Keratinocyte (primary cell): ENCODE data around the gene GLT8D2. TPM values are rescaled to one million over a fixed set of nuclear protein-coding genes. Genes with fewer than 3 reads are reported as not detected.

ENCODE experiments used
- DNase-seq: peaks from one replicate; pipeline ENCODE4 v3.0.0-alpha.2; 2011; ENCODE audit warnings: low read depth, missing footprints, low spot score
- FAIRE-seq: peaks from 2 replicates; lab custom pipeline; 2011; peaks lifted over from hg19 to GRCh38; lab: Jason Lieb, UNC
- H2AFZ ChIP-seq: 2 replicates; pipeline ENCODE4 v1.6.0; 2012; ENCODE audit warnings: low read length, control low read depth, inconsistent platforms; ENCODE audit not compliant: control insufficient read depth
- H3K27ac ChIP-seq: 2 replicates; pipeline ENCODE4 v1.5.1; 2011; ENCODE audit warnings: low read length; ENCODE audit not compliant: control insufficient read depth, insufficient read depth
- H3K27me3 ChIP-seq: 3 replicates; pipeline ENCODE4 v1.6.0; 2011; ENCODE audit warnings: low read length; ENCODE audit not compliant: control insufficient read depth, insufficient read depth; ENCODE audit errors: extremely low read depth
- H3K36me3 ChIP-seq, 2 experiments: 2 replicates in 1 of 2; 3 replicates in 1 of 2; pipeline ENCODE4 v1.5.1; 2011; ENCODE audit warnings: low read length in 2 of 2, mild to moderate bottlenecking in 1 of 2; ENCODE audit not compliant: control insufficient read depth in 2 of 2, insufficient read depth in 2 of 2; ENCODE audit errors: extremely low read depth in 1 of 2
- H3K4me1 ChIP-seq: 3 replicates; pipeline ENCODE4 v1.5.1; 2011; ENCODE audit warnings: low read length; ENCODE audit not compliant: control insufficient read depth, insufficient read depth; ENCODE audit errors: extremely low read depth
- H3K4me2 ChIP-seq: 3 replicates; pipeline ENCODE4 v1.6.0; 2011; ENCODE audit warnings: low read depth, low read length; ENCODE audit not compliant: control insufficient read depth, insufficient read depth; ENCODE audit errors: extremely low read depth
- H3K4me3 ChIP-seq, 3 experiments: fragments of 200-600 bp in 1 of 3; sonication (generic) in 1 of 3; 2 replicates in 2 of 3; 3 replicates in 1 of 3; pipeline ENCODE4 v1.5.1; 2011 to 2016; ENCODE audit warnings: low read length in 3 of 3, mild to moderate bottlenecking in 3 of 3, control low read depth in 2 of 3, inconsistent platforms in 1 of 3, low read depth in 1 of 3, mixed read lengths in 1 of 3, mixed run types in 1 of 3, moderate library complexity in 1 of 3; ENCODE audit not compliant: control insufficient read depth in 2 of 3, insufficient read depth in 2 of 3; ENCODE audit errors: extremely low read depth in 1 of 3
- H3K79me2 ChIP-seq: 2 replicates; pipeline ENCODE4 v1.6.0; 2012; ENCODE audit warnings: low read length; ENCODE audit not compliant: control insufficient read depth, insufficient read depth
- H3K9ac ChIP-seq: 3 replicates; pipeline ENCODE4 v1.6.0; 2011; ENCODE audit warnings: low read length; ENCODE audit not compliant: control insufficient read depth, insufficient read depth; ENCODE audit errors: extremely low read depth
- H3K9me1 ChIP-seq: 3 replicates; pipeline ENCODE4 v1.6.0; 2011; ENCODE audit warnings: low read length; ENCODE audit not compliant: control insufficient read depth, insufficient read depth; ENCODE audit errors: extremely low read depth
- H3K9me3 ChIP-seq: 2 replicates; pipeline ENCODE4 v1.5.1; 2012; ENCODE audit warnings: low read depth, low read length; ENCODE audit not compliant: control insufficient read depth
- H4K20me1 ChIP-seq: 3 replicates; pipeline ENCODE4 v1.6.0; 2011; ENCODE audit warnings: low read length; ENCODE audit not compliant: control insufficient read depth, insufficient read depth; ENCODE audit errors: extremely low read depth
- EZH2 ChIP-seq: IDR thresholded peaks from one replicate; pipeline ENCODE4 v1.6.1; 2012; ENCODE audit warnings: inconsistent platforms, mild to moderate bottlenecking, low read length, moderate library complexity
- dilution Hi-C: fragments of 300-500 bp; cut with MboI; formaldehyde crosslinking; loops from one replicate; pipeline ENCODE4 v1.7.0; 2020; ENCODE audit warnings: low sequenced_read_pairs; ENCODE audit not compliant: extremely low pct_ligation_motif_present
- polyA plus RNA-seq, 5 experiments: library from polyadenylated mRNA; depleted of rRNA in 3 of 5; stranded (reverse) in 3 of 5; stranded (forward) in 1 of 5; unstranded in 1 of 5; fragments of >200 nt; gene quantifications; 1 replicate in 1 of 5; 2 replicates in 3 of 5; 3 replicates in 1 of 5; pipeline versions ENCODE4 v1.2.1 to v1.2.3, GENCODE V29; 2011 to 2012; ENCODE audit warnings: missing spikeins in 2 of 5, low read depth in 1 of 5, low replicate concordance in 1 of 5
- TF ChIP-seq, protein P1 (sequence below), 3 experiments: IDR thresholded peaks in 1 of 3; conservative IDR thresholded peaks in 1 of 3; optimal IDR thresholded peaks in 1 of 3; 2 replicates in 2 of 3; 3 replicates in 1 of 3; pipeline versions ENCODE3 to v1.5.1; 2011; ENCODE audit warnings: low read length in 3 of 3, mild to moderate bottlenecking in 3 of 3, moderate library complexity in 2 of 3, control low read depth in 1 of 3, inconsistent platforms in 1 of 3; ENCODE audit not compliant: insufficient read depth in 2 of 3; ENCODE audit errors: extremely low read depth in 1 of 3

Gene GLT8D2
- polyA plus RNA-seq, 1 donor (not counting 4 experiments of a cell fraction or from before 2014, with no cell fraction given): 1.4 TPM

DNA sequence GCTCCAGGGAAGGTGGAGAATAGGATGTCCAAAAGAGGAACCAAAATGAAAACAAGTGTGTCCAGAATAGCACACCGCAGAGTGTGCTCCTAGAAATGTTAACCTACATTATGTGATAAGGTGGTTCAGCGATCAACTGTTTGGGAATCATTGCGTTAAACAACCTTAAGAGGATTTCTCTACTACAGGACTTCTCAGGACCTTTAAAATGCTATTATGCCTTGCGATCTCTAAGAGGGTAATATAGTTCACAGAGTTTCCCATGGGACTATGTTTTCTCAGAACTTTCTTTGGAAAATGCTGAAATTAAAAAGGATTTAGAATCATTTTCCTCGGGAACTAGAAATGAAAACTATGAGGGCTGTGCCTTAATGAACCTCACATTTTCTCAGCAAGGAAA lies 1.8 kb downstream of the GLT8D2 start:
- Histone ChIP-seq H2AFZ (no peak overlapping the region), H3K4me3 (no peak overlapping the region), H3K27me3 (no peaks in the 10 kb centered on the region), H3K36me3 (no peaks in the 10 kb centered on the region), H4K20me1 (no peaks in the 10 kb centered on the region), H3K4me2 (no peak overlapping the region), H3K79me2 (no peaks in the 10 kb centered on the region), H3K9me1 (no peaks in the 10 kb centered on the region), H3K9me3 (no peaks in the 10 kb centered on the region), H3K9ac (no peak overlapping the region), H3K27ac (no peak overlapping the region), H3K4me1 (peaks cover 10% of the 10 kb centered on the region)
- TF ChIP-seq, protein P1, sequence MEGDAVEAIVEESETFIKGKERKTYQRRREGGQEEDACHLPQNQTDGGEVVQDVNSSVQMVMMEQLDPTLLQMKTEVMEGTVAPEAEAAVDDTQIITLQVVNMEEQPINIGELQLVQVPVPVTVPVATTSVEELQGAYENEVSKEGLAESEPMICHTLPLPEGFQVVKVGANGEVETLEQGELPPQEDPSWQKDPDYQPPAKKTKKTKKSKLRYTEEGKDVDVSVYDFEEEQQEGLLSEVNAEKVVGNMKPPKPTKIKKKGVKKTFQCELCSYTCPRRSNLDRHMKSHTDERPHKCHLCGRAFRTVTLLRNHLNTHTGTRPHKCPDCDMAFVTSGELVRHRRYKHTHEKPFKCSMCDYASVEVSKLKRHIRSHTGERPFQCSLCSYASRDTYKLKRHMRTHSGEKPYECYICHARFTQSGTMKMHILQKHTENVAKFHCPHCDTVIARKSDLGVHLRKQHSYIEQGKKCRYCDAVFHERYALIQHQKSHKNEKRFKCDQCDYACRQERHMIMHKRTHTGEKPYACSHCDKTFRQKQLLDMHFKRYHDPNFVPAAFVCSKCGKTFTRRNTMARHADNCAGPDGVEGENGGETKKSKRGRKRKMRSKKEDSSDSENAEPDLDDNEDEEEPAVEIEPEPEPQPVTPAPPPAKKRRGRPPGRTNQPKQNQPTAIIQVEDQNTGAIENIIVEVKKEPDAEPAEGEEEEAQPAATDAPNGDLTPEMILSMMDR (optimal IDR thresholded peaks at IDR 0.05 in 1 of 3, IDR thresholded peaks at IDR 0.05 in 1 of 3, conservative IDR thresholded peaks at IDR 0.05 in 1 of 3; ENCODE audit: extremely low read depth in 1 of 3, insufficient read depth in 2 of 3, low read length in 3 of 3): no peak
- no peak for TF ChIP-seq EZH2
- dilution Hi-C loops: no loop called here
- FAIRE-seq (no peak), DNase-seq (no peak)

- no peaks in the 10 kb centered on the region for H3K36me3 ChIP-seq
- dilution Hi-C loops: no loop called here
- H3K27ac ChIP-seq: no peak overlapping the region
- no peak overlapping the region for H3K4me2 ChIP-seq
- H3K9me1 ChIP-seq: no peaks in the 10 kb centered on the region
- DNase-seq: no peak
- TF ChIP-seq, protein P1 (optimal IDR thresholded peaks at IDR 0.05 in 1 of 3, IDR thresholded peaks at IDR 0.05 in 1 of 3, conservative IDR thresholded peaks at IDR 0.05 in 1 of 3; ENCODE audit: extremely low read depth in 1 of 3, insufficient read depth in 2 of 3, low read length in 3 of 3): no peak
- no peak for TF ChIP-seq EZH2
- no peak for FAIRE-seq
- peaks cover 10% of the 10 kb centered on the region for H3K4me1 ChIP-seq
- no peaks in the 10 kb centered on the region for H4K20me1 ChIP-seq
- no peak overlapping the region for H3K4me3 ChIP-seq
- H3K9ac ChIP-seq: no peak overlapping the region
- H3K79me2 ChIP-seq: no peaks in the 10 kb centered on the region
- no peaks in the 10 kb centered on the region for H3K9me3 ChIP-seq
- no peaks in the 10 kb centered on the region for H3K27me3 ChIP-seq
- H2AFZ ChIP-seq: no peak overlapping the region
Observed at GRCh38 chr12:104046306-104046705, 3.7 kb downstream of the GLT8D2 start.
